SU-DHL-6 (cell line): ENCODE measurements around the gene DNAJB1.

ENCODE experiments used
- H2AFZ ChIP-seq: fragments of 200-600 bp; sonication (generic); 2 replicates; pipeline ENCODE4 v1.6.1; 2014; ENCODE audit warnings: low read depth, mild to moderate bottlenecking, moderate library complexity, mixed read lengths, antibody characterized with exemption, low read length; ENCODE audit not compliant: severe bottlenecking
- H3F3A ChIP-seq: fragments of 200-600 bp; shearing (Covaris generic); 2 replicates; pipeline ENCODE4 v1.6.0; 2016; ENCODE audit warnings: antibody characterized with exemption, mild to moderate bottlenecking; ENCODE audit not compliant: insufficient read depth
- H3K27ac ChIP-seq: fragments of 200-600 bp; sonication (generic); 2 replicates; pipeline ENCODE4 v1.5.1; 2016; ENCODE audit warnings: low read depth, mild to moderate bottlenecking, low read length, moderate library complexity, mixed read lengths
- H3K27me3 ChIP-seq: fragments of 200-600 bp; sonication (generic), shearing (Covaris generic); 2 replicates; pipeline ENCODE4 v1.6.0; 2014; ENCODE audit warnings: mild to moderate bottlenecking, low read length
- H3K36me3 ChIP-seq: fragments of 200-600 bp; sonication (generic); 2 replicates; pipeline ENCODE4 v1.6.1; 2014; ENCODE audit warnings: mild to moderate bottlenecking, low read length, mixed read lengths
- H3K4me2 ChIP-seq: fragments of 300-600, 200-600 bp; shearing (Covaris generic), sonication (generic); 2 replicates; pipeline ENCODE4 v1.6.0; 2014; ENCODE audit warnings: low read length, low read depth, mild to moderate bottlenecking; ENCODE audit not compliant: poor library complexity, severe bottlenecking
- H3K4me3 ChIP-seq: fragments of 200-600 bp; sonication (generic); 2 replicates; pipeline ENCODE4 v1.5.1; 2014; ENCODE audit warnings: antibody characterized with exemption, low read length, mild to moderate bottlenecking, mixed read lengths; ENCODE audit not compliant: insufficient read depth, poor library complexity, severe bottlenecking
- H3K79me2 ChIP-seq: fragments of 200-600 bp; sonication (generic); 2 replicates; pipeline ENCODE4 v1.6.1; 2014; ENCODE audit warnings: mild to moderate bottlenecking, low read length, moderate library complexity; ENCODE audit not compliant: insufficient read depth
- H3K9ac ChIP-seq: fragments of 200-600 bp; sonication (generic); 2 replicates; pipeline ENCODE4 v1.7.0; 2014; ENCODE audit warnings: mild to moderate bottlenecking, low read length
- H3K9me2 ChIP-seq: fragments of 200-600 bp; sonication (generic); replicated peaks from 2 replicates; pipeline ENCODE4 v1.6.1; 2014; ENCODE audit warnings: low read length; ENCODE audit not compliant: insufficient read depth
- H3K9me3 ChIP-seq: fragments of 200-600 bp; sonication (generic); 2 replicates; pipeline ENCODE4 v1.6.1; 2014; ENCODE audit warnings: low read length, mixed read lengths; ENCODE audit not compliant: insufficient read depth
- H4K20me1 ChIP-seq: fragments of 200-600 bp; sonication (generic); 2 replicates; pipeline ENCODE4 v1.6.1; 2014; ENCODE audit warnings: low read depth, mild to moderate bottlenecking, antibody characterized with exemption, low read length, moderate library complexity, mixed read lengths
- EZH2phosphoT487 ChIP-seq: fragments of 200-600 bp; sonication (generic), shearing (Covaris generic); conservative IDR thresholded peaks from 2 replicates; pipeline ENCODE4 v1.6.1; 2018; ENCODE audit warnings: mild to moderate bottlenecking, antibody characterized with exemption, low read length, moderate library complexity, mixed read lengths
- TF ChIP-seq, protein P1 (sequence below): fragments of 200-600 bp; sonication (generic); IDR thresholded peaks from one replicate; pipeline ENCODE4 v1.5.1; 2017; ENCODE audit warnings: antibody characterized with exemption, mild to moderate bottlenecking, low read length, moderate library complexity; ENCODE audit not compliant: insufficient read depth, poor library complexity, severe bottlenecking

The DNAJB1 gene

GRCh38 chr19:14530005-14530348 is 11.8 kb upstream of the DNAJB1 start:
- no peaks in the 10 kb centered on the region for H4K20me1 ChIP-seq
- H3K9me2 ChIP-seq, result no peaks in the 10 kb centered on the region
- H3F3A ChIP-seq, result peaks cover 5% of the 10 kb centered on the region; the same call in 1 of the 2 replicates
- no peaks in the 10 kb centered on the region for H3K27me3 ChIP-seq
- no peaks in the 10 kb centered on the region for H3K36me3 ChIP-seq
- peak overlapping the region; percentile 50; the same call in 1 of the 2 replicates for H3K27ac ChIP-seq
- peak overlapping the region; percentile 83 for H2AFZ ChIP-seq
- peak overlapping the region; percentile 85 for H3K9ac ChIP-seq
- peak overlapping the region; percentile 96 for H3K4me3 ChIP-seq
- no peaks in the 10 kb centered on the region for H3K9me3 ChIP-seq
- no peak for TF ChIP-seq EZH2phosphoT487
- TF ChIP-seq, protein P1, sequence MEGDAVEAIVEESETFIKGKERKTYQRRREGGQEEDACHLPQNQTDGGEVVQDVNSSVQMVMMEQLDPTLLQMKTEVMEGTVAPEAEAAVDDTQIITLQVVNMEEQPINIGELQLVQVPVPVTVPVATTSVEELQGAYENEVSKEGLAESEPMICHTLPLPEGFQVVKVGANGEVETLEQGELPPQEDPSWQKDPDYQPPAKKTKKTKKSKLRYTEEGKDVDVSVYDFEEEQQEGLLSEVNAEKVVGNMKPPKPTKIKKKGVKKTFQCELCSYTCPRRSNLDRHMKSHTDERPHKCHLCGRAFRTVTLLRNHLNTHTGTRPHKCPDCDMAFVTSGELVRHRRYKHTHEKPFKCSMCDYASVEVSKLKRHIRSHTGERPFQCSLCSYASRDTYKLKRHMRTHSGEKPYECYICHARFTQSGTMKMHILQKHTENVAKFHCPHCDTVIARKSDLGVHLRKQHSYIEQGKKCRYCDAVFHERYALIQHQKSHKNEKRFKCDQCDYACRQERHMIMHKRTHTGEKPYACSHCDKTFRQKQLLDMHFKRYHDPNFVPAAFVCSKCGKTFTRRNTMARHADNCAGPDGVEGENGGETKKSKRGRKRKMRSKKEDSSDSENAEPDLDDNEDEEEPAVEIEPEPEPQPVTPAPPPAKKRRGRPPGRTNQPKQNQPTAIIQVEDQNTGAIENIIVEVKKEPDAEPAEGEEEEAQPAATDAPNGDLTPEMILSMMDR, result no peak
- peak overlapping the region; percentile 100 for H3K4me2 ChIP-seq
- H3K79me2 ChIP-seq, result peaks cover 50% of the 10 kb centered on the region

DNA sequence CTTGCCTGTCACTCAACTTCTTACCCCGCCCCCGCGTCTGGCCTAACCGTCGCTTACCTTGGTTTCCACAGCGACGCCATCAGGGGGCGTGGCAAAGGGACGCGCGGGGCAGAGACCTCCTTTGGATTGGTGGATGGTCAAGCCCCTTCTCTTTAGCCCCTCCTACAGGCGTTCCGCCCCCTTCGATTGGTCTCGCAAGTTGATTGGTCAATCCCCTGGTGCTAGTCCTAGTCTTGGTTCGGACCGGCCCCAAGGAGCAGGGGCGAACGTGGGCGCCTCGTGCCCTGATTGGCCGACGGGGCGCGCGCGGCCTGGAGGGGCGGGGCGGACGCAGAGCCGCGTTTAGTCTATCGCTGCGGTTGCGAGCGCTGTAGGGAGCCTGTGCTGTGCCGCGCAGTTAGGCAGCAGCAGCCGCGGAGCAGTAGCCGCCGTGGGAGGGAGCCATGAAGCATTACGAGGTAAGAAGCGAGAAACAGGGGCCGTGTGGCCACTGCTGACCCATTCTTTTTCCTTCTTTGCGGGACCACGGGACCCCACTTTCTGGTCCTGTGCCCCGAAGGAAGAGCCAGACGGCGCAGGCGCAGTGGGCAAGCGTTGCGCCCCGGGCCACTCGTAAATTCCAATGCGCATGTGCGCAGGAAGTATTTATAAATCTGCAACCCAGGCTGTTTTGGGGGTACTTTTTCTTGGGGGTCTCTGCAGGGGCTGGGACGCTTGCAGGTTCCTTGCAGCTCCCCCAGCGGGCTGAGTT is 11.2 kb upstream of the DNAJB1 start, which contains the start of gene TECR:
Gene TECR (plus strand): TSS at position 341 of the 751 bp plus-strand sequence. CDS start 103 bp downstream, at position 444.
- Histone ChIP-seq H3K9ac (peak within 1 kb of the TSS; percentile 85), H3K27me3 (no peaks in the 10 kb centered on the region), H3K9me3 (no peaks in the 10 kb centered on the region), H2AFZ (peak within 1 kb of the TSS; percentile 83), H3K4me3 (peak within 1 kb of the TSS; percentile 96), H3F3A (peaks cover 5% of the 10 kb centered on the region; the same call in 1 of the 2 replicates), H3K4me2 (peak within 1 kb of the TSS; percentile 100), H4K20me1 (no peaks in the 10 kb centered on the region), H3K36me3 (no peaks in the 10 kb centered on the region), H3K79me2 (peaks cover 44% of the 10 kb centered on the region), H3K27ac (peak within 1 kb of the TSS; percentile 50), H3K9me2 (no peaks in the 10 kb centered on the region)
- no peak for TF ChIP-seq EZH2phosphoT487
- TF ChIP-seq, protein P1, result no peak

- Histone ChIP-seq H4K20me1 (no peaks in the 10 kb centered on the region), H3K9ac (peak overlapping the region; percentile 52), H3K9me3 (no peaks in the 10 kb centered on the region), H2AFZ (peak overlapping the region; percentile 82), H3K4me2 (peak overlapping the region; percentile 64), H3K4me3 (peak overlapping the region; percentile 59), H3F3A (peaks cover 5% of the 10 kb centered on the region; the same call in 1 of the 2 replicates), H3K9me2 (no peaks in the 10 kb centered on the region), H3K27me3 (no peaks in the 10 kb centered on the region), H3K27ac (no peak overlapping the region), H3K79me2 (peaks cover 40% of the 10 kb centered on the region), H3K36me3 (no peaks in the 10 kb centered on the region)
- TF ChIP-seq, protein P1, result no peak
- TF ChIP-seq EZH2phosphoT487, result no peak
Measured at GRCh38 chr19:14528419-14529253, 10.4 kb upstream of the DNAJB1 start.
